Gastrocnemius medialis (tissue), 4 donors: ENCODE measurements around the gene SYCE1L.

Source experiments
- POLR2A ChIP-seq, 2 donors: fragments of 450-650 bp; IDR thresholded peaks; one replicate each; pipeline ENCODE4 v1.6.1; 2017; ENCODE audit warnings: antibody characterized with exemption in 2 of 2, mild to moderate bottlenecking in 2 of 2, moderate library complexity in 2 of 2
- TF ChIP-seq, protein P1 (sequence below), 5 experiments: fragments of 450-650 bp in 3 of 5; fragments of 200-600 bp in 2 of 5; sonication (generic) in 2 of 5; IDR thresholded peaks in 4 of 5; conservative IDR thresholded peaks in 1 of 5; 1 replicate in 4 of 5; 2 replicates in 1 of 5; pipeline ENCODE4 v1.5.1; 2016 to 2019; ENCODE audit warnings: antibody characterized with exemption in 5 of 5, mild to moderate bottlenecking in 3 of 5, moderate library complexity in 3 of 5

DNA sequence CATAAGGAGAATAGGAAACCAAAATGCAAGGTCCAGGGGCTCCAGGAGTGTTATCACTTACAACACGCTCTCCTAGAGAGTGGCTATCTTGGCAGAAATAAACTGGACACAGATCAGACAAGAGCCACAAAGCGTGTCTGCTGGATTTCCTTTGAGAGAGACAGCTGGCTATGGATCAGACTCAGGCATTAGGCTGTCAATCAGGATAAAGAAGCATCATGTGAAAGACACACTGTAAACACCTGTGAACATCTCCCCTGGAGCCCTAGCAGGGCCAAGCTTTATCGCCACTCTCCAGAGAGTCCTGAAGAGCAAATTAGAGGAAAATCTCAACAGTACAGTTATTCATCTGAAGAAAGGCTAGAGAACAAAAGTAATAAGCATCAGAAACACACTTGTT lies 26.0 kb downstream of the SYCE1L start:
- TF ChIP-seq, protein P1, sequence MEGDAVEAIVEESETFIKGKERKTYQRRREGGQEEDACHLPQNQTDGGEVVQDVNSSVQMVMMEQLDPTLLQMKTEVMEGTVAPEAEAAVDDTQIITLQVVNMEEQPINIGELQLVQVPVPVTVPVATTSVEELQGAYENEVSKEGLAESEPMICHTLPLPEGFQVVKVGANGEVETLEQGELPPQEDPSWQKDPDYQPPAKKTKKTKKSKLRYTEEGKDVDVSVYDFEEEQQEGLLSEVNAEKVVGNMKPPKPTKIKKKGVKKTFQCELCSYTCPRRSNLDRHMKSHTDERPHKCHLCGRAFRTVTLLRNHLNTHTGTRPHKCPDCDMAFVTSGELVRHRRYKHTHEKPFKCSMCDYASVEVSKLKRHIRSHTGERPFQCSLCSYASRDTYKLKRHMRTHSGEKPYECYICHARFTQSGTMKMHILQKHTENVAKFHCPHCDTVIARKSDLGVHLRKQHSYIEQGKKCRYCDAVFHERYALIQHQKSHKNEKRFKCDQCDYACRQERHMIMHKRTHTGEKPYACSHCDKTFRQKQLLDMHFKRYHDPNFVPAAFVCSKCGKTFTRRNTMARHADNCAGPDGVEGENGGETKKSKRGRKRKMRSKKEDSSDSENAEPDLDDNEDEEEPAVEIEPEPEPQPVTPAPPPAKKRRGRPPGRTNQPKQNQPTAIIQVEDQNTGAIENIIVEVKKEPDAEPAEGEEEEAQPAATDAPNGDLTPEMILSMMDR (IDR thresholded peaks at IDR 0.05 in 4 of 5, conservative IDR thresholded peaks at IDR 0.05 in 1 of 5): no peak
- no peak for TF ChIP-seq POLR2A (IDR thresholded peaks at IDR 0.05)
